Measurements from ENCODE around the gene OGFOD3.

The OGFOD3 gene

GRCh38 chr17:82386881-82387704 lies 31.3 kb downstream of the OGFOD3 start:
- no peak overlapping the region for H3K4me3 ChIP-seq (replicated peaks; ENCODE audit: low read depth, low read length)
- DNase-seq (ENCODE audit: extremely low read depth, low read depth): no peak
- TF ChIP-seq CTCF (IDR thresholded peaks at IDR 0.05; ENCODE audit: low read depth, low read length, missing control alignments): no peak

GRCh38 chr17:82386255-82386831 lies 32.0 kb downstream of the OGFOD3 start:
- DNase-seq (ENCODE audit: extremely low read depth, low read depth): no peak
- no peak overlapping the region for H3K4me3 ChIP-seq (replicated peaks; ENCODE audit: low read depth, low read length)
- no peak for TF ChIP-seq CTCF (IDR thresholded peaks at IDR 0.05; ENCODE audit: low read depth, low read length, missing control alignments)

DNA sequence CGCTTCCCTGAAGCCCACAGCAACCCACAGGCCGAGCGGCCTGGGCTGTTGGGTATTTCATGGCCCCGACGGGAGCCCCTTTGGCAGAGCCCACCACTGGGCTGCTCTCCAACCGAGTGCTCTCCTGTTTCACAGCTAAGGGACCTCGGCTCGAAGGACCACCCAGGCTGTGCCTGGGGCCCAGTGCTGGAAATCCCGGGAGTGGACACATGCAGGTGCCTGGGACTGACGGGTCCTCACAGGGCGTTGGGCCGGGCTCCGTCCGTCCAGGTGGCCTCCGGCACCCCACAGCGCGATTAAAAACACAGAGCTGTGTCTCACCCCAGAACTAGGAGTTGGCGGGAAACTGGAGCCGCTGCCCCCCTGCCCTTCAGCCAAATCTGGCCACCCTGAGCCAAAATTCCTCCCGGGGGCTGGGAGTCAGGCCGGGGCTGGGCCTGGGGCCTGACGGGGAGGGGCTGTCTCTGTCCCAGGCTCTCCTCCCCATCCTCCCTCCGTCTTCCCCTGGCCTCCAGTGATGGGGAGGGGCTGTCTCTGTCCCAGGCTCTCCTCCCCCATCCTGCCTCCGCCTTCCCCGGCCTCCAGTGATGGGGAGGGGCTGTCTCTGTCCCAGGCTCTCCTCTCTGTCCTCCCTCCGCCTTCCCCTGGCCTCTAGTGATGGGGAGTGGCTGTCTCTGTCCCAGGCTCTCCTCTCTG lies 32.7 kb downstream of the OGFOD3 start:
- no peak for DNase-seq (ENCODE audit: extremely low read depth, low read depth)
- no peak overlapping the region for H3K4me3 ChIP-seq (replicated peaks; ENCODE audit: low read depth, low read length)
- TF ChIP-seq CTCF (IDR thresholded peaks at IDR 0.05; ENCODE audit: low read depth, low read length, missing control alignments): no peak

- no peak for TF ChIP-seq CTCF (IDR thresholded peaks at IDR 0.05; ENCODE audit: low read depth, low read length, missing control alignments)
- DNase-seq (ENCODE audit: extremely low read depth, low read depth): no peak
- no peak overlapping the region for H3K4me3 ChIP-seq (replicated peaks; ENCODE audit: low read depth, low read length)
Observed at GRCh38 chr17:82384730-82385481, 33.5 kb downstream of the OGFOD3 start.

DNA sequence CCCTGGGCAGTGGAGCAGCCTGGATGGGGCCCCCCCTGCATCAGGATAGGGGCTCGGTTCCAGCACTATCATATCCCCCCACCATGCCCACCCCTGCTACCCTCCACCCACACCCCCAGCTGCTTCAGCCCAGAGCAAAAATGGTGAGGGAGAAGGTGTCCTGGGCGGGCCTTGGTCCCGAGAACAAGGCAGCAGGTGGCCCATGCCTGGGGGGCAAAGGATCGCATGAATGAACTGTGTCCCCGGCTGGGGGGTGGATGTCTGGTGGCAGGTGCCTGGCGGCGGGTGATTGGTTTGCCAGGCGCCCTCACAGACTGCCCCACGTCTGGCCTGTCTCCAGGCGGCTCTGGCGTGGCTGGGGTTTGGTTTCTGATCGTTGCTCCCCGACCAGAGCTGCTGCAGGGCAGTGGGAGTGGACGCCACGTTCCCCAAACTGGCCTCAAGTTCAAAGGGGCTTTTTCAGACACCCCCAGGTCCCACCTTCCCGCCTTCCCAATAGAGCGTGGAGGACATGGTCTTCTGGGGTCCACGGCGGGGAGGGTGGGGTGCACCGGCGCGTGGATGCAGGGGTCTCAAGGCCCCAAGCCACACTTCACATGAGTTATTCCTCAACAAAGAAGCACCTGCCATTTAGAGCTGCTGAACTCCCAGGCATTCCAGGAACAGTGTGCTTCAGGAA lies 34.2 kb downstream of the OGFOD3 start:
- no peak for TF ChIP-seq CTCF (IDR thresholded peaks at IDR 0.05; ENCODE audit: low read depth, low read length, missing control alignments)
- no peak overlapping the region for H3K4me3 ChIP-seq (replicated peaks; ENCODE audit: low read depth, low read length)
- DNase-seq (ENCODE audit: extremely low read depth, low read depth): no peak

DNA sequence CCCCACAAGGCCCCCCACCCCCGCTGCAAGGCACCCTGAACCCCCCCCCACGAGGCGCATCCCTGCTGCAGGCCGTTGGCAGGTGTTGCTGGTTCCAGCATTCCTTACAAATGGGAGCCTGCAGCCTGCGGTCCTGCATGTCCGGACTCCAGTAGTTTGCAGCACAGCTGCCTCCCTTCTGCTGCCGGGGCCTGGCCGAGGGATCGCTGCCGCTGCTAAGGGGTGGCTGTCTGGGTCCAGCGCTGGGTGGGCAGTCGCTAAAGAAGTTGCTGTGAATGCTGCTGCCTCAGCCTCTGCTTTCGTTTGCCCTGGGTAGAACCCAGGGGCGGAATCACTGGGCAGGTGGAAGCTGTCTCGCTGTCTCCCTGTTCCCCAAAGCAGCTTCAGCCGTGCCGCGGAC lies 35.0 kb downstream of the OGFOD3 start:
- no peak for TF ChIP-seq CTCF (IDR thresholded peaks at IDR 0.05; ENCODE audit: low read depth, low read length, missing control alignments)

More for the DNA sequence above, 35.0 kb downstream of the OGFOD3 start:
- no peak for DNase-seq (ENCODE audit: extremely low read depth, low read depth)
- no peak overlapping the region for H3K4me3 ChIP-seq (replicated peaks; ENCODE audit: low read depth, low read length)

All from HFF-Myc (cell line).